Activated CD4-positive, alpha-beta T cell treated with anti-CD3 and anti-CD28 coated beads for 4 hours (primary cell): Measurements from ENCODE around the gene TNIK.
"Not testable (repeated sequence)": the region's sequence is repeated elsewhere in the genome, so short reads cannot be mapped to it uniquely, and the experiment has no call there.

Experiments
- DNase-seq, 2 donors: peaks; one replicate each; pipeline ENCODE4 v3.0.0-alpha.2; 2020

TNIK gene

DNA sequence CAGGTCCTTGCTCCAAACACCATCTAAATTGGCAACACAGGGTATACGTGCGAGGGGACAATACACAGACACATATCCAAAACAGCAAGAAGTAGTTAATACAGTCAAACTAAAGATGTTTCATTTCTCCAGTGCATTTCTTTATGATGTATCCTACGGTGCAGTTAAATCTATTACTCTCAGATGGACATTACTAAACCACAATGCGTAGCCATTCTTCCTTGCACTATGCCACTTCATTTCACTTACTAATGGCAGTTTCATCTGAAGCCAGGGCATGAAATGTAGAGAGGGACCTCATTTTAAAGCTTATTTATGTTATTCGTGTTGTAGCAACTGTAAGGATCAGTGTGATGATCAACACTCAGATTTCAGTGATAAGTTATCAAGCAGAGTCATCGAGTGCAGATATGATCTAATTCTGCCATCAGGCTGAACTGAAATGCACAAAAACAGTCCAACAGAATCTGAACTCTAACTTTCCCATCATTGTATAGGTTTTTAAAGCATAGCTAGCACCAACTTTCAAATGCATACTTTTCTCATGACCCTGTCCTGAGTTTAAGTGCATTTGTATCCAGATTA, 14.5 kb downstream of the TNIK start:
- no peak for DNase-seq

DNA sequence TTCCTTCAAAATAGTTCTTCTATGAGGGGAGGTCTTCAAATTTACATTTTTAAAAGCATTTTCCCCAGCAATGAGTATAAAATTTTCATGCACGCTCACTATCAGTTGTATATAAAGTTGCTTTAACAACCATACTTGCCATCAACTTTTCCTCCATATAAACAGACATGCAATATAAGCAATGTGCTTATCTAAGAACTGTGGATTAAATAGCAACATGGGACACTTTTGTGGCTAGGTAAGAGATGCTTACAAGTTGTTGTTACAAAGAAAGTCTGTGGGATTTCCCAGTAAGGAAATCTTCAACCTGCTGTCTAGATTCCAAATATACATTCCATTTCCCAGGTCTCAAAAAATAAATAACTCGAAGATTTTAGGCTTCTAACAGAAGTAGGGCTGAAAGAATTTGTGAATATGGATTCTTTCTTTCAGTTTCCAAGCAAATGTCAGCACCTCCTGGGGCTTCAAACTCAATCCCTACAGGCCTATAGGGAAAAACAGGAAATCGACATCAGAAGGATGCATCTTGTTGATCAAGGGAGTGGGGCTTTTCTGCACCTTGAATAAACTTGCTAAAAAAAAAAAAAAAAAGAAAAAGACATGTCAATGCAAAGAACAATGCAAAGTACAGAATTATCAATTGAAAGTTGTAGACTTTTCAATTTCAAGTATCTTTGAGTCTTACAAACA, 16.1 kb downstream of the TNIK start:
- no peak for DNase-seq

DNA sequence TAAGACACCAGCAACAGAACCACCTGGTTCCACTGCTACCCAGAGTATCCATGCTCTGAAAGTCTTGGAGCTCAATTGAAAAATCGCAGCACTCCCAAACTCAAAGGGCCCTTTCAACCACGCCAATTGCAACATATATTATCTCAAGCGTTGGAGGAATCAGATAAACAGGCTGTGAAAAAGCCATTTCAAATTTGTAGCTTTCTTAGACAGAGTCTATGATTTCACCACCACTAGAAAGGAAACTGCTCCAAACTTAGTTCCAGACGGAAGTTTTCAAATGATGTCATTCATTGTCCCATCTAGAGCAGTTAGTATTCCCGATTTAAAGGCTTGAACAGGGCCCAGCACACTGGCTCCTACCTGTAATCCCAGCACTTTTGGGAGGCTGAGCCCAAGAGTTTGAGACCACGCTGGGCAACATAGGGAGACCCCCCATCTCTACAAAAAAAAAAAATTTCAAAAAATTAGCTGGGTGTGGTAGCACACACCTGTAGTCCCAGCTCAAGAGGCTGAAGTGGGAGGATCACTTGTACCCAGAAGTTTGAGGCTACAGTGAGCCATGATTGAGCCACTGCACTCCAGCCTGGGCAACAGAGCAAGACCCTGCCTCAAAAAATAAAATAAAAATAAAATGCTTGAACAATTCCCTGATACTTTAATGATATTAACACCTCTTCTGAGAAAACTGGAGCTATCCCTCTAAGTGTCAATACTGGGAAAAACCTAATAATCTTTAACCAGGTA, 16.8 kb downstream of the TNIK start:
- DNase-seq: no peak

DNA sequence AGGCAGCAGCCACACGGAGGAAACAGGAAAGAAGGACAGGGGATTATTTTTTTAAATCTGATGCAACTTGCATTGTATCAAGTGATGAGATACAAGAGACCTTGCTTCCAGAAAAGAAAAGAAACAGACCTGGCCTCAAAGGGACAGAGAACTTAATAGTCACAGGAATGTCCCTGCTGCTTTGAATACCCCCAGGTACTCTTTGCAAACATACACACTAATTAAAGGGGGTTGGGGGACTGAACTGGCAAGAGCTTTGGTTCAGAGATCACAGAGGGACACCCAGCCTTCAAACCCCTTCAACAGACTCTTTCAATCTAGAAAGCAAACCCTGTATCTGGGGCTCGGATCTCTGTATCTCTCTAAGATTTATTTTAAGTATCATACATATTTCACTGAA, 18.0 kb downstream of the TNIK start:
- no peak for DNase-seq

DNA sequence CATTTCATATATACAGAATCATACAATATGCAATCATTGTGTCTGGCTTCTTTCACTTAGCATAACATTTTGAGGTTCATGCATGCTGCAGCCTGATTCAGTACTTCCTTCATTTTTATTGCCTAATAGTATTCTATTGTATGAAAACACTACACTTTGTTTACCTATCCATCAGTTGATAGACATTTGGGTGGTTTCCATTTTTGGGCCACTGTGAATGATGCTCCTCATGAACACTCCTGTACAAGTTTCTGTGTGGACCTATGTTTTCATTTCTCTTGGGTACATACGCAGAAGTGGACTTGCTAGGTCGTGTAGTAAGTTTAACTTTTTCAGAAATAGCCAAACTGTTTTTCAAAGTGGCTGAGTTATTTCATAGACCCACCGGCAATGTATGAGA, 18.8 kb downstream of the TNIK start:
- DNase-seq: no peak

DNA sequence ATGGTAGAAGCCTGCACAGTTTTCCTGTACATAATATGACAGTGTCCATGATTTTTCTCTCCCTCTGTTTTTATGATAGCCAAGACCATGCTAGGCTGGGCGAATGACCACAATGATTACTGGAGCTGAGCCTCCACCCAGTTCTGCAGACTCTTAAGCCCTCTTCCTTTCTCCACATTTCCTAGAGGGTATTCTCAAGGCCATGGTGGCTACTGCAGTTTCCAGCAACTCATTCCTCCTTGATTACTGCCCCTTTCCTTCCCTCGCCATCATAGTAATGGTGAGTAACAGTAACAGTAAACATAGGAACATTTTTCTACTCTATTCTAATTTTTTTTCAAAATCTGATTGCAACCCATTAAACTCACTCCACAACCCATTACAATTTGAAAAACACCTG, 20.2 kb downstream of the TNIK start:
- no peak for DNase-seq

DNA sequence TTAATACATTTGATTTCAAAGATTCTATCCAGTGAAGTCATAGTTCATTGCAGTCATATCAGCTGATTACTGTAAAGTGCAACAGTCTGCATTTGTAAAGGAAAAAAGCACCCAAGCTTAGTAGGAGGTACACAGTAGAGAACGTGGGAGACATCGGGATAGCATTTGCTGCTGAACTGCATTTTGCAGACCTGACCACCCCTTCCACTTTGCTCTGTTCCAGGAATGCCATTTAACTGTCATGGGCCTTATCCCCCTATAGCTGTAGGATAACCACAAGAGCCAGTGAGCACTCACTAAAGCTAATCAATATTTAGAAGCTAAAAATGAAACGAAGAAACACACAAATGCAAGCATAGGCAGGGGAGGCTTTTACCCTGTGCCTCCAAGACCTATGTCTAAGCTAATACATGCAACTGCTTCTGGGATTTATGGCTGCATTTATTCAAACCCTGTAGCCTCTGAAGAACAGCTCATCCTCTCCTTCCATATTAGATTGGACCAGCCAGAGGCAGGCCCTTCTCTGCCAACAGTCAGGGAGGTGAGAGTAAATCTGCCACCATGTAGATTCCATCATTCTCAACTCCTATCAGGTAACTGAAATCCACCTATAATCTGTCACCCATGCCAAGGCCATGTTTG, 23.0 kb downstream of the TNIK start:
- DNase-seq: no peak

DNA sequence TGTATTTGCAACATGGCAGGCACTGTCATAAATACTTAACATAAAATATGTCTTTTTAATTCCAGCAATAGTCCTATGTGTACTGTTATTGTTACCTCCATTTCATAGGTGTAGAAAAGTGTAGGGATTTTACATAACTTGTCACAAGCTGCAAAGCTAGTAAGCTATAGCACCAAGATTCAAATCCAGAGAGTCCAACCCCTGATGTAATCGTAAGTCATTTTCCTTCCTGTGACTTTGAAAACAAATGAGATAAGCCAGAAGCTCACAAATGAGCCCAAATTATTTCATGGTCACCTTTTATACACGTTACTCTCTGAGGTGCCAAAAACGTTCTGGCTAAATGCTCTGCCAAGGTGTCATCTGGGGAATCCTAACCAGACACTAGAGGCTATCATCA, 23.8 kb downstream of the TNIK start:
- DNase-seq: no peak

DNA sequence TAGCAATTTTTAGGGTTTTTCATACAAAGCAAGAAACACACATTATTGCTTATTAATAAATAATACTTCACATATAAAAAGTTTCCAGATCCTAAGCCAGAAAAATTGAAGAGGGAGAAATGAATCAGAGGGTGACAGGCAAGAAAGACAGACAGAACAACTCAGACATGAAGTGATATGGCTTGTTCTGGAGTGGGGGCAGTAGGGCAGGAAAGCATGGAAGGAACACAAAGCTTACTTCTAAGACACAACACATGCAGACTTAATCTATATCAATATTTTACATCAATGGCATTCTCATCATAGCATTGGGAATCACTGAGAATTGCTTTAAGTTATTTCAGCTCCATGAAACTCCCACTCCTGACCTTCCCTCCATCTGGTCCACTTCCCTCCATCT, 24.4 kb downstream of the TNIK start:
- DNase-seq: no peak

DNA sequence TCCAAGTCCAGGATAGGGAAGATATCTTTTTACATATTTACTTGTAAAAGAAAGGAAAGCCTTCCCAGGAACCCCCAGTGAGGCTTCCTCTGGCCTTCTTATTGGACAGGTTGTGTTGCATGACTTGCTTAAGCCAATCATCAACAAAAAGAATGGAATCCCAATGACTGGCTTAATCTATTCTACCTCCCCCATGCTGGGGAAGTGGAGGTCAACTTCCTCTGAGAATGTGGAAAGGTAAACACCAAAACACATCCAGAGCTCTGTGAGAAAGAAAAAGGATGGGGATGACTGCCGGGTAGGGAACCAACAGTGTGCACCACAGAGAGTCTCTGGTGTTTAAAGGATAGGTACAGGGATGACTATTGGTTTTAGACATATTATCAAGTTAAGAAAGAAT, 25.1 kb downstream of the TNIK start:
- no peak for DNase-seq

DNA sequence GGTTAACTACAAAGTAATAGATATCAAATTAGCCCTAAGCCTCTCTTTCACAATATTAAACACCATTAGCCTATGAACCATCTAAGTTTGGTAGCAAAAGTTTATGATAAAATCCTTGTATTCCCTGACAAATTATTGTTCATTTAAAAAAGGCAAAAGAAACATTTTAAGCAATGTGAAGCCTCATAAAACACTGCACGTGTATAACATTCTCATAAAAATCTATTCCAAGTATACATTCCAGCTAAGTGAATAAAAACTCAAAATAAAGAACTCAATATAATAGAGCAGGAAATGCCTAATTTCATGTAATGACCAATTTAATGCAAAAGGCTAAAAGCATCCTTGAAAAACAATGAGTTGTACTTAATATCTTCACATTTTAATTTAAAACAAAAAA, 27.7 kb downstream of the TNIK start:
- no peak for DNase-seq

DNA sequence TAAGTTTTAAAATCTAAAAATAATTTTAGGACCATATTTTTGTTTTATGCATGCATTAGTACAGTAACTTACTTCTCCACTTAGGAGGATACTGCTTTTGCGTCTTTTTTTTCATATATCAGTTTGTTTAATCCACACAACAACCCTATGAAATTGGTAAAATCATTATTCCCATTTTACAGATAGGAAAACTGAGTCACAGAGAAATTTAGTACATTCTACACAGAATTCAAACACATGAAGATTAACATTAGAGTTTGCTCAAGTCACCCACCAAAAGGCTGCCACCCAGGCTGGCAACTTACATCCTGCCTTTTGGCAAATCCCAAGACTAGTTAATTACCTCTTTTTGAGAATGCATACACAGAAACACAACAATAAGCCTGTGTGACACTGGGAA, 28.7 kb downstream of the TNIK start:
- no peak for DNase-seq

DNA sequence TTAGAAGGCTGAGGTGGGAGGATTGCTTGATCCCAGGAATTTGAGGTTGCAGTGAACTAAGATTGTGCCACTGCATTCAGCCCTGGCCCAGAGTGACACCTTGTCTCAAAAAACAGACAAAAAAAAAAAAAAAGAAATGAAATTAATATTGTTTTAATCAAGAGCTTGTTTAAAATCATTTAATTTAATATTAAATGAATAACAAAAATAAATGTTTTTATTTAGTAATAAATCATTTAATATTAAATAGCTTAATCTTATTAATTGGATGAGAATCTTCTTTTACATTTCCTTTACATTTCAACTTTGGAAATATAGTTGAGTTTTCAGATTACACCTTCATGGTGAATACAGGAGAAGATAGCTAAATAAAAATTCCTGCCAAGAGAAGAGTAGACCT, 29.7 kb downstream of the TNIK start:
- DNase-seq: no peak

DNA sequence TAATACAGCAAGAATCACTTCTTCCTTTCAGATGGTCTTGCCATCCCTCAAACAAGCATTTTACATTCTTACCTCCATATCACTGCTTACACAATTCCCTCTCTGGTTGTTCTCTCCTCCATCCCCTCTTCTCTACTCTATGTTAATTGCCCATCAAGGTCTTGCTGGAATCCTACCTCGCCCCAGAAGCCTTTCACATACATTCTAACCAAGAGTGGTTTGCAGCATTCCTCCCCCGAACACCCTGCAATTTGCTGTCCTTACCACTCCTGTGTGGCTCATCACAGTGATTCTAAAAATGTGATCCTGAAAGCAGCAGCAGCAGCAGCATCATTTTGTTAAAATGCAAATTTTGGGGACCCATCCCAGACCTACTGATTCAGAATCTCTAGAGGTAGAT, 30.6 kb downstream of the TNIK start:
- DNase-seq: no peak

DNA sequence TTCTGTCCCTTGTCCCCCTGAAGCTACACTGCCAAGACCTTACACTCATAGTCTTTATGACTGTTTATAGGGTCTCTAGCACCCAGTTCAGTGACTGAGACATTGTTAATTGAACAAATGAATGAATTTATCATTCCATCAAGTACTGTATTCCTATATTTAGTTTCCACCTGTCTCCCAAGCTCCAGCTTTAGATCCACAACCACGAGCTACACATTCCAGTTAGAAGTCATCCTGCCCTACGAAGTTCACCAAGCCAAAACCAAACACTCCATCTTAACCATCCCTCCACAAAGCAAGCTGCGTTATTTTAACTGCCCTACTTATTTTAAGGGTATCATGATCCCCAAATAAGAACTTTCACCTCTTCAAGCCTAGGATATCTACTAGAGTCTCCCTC, 31.3 kb downstream of the TNIK start:
- DNase-seq: no peak

DNA sequence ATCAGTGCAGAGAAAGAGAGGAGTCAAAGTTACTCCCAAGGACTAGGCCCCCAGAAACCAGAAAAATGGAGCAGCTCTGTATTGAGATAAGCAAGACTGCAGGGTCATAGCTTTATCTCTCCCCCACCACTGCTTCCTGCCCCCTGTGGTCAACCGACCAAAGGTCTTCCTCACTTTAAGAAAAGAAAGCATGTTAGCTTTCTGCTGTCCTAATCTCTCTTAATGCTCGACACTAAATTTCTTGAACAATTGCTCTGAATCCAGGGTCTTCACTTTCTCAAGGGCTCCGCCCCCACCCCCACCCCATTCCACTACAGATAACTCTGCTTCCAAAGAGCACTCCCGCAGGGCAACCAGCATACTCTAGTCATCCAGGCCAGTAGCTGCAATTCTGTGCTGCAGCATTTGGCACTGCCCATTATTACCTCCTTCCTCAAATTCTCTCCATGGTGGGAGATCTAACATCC, 31.9 kb downstream of the TNIK start:
- DNase-seq: no peak

DNA sequence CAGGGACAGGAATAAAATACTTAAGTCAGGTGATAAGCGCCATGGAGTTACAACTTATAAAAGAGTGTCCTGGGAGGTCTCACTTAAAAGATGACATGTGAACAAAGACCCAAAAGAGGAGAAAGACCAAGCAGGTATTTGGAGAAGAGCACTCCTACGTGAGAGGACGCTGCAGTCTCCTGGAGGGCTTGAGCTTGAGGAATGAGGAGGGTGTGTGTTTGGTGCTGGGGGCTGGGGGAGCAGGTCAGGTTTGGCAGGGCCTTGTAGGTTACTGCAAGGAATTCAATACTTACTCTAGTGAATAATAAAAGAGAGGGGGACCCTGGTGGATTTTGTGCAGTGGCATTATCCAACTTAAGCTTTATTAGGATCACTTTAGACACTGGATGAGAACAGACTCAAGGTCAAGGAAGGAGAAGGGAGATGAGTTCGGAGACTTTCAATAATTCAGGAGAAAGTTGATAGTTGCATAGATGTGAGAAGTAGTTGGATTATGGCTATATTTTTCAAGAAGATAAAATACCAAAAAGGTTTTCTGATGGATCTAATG, 32.4 kb downstream of the TNIK start:
- no peak for DNase-seq

DNA sequence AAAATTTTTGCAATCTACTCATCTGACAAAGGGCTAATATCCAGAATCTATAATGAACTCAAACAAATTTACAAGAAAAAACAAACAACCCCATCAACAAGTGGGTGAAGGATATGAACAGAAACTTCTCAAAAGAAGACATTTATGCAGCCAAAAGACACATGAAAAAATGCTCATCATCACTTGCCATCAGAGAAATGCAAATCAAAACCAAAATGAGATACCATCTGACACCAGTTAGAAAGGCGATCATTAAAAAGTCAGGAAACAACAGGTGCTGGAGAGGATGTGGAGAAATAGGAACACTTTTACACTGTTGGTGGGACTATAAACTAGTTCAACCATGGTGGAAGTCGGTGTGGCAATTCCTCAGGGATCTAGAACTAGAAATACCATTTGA, 36.1 kb downstream of the TNIK start:
- DNase-seq: not testable (repeated sequence)

DNA sequence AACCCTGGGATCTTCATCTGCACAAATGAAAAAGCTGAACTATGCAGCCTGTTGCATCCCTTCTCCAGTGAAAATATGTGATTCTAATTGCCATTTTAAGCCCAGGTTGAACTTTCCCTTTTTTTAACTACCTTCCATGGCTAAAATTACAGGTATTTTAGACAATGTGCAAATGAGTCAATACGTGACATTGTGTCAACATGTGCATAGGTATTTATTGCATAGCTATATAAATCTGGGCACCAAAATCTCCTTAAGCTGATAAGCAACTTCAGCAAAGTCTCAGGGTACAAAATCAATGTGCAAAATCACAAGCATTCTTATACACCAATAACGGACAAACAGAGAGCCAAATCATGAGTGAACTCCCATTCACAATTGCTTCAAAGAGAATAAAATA, 37.4 kb downstream of the TNIK start:
- DNase-seq: not testable (repeated sequence)

DNA sequence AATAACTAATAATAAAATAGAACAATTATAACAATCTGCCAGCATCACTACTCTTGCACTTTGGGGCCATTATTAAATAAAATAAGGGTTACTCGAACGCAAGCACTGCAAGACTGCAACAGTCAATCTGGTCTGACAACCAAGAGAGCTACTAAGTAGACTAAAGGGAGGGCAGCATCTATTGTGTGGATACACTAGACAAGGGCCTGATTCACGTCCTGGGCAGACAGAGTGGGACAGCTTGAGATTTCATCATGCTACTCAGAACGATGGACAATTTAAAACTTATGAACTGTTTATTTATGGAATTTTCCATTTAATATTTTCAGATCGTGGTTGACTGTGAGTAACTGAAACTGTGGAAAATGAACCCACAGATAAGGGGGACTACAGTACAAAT, 39.5 kb downstream of the TNIK start:
- DNase-seq: no peak

DNA sequence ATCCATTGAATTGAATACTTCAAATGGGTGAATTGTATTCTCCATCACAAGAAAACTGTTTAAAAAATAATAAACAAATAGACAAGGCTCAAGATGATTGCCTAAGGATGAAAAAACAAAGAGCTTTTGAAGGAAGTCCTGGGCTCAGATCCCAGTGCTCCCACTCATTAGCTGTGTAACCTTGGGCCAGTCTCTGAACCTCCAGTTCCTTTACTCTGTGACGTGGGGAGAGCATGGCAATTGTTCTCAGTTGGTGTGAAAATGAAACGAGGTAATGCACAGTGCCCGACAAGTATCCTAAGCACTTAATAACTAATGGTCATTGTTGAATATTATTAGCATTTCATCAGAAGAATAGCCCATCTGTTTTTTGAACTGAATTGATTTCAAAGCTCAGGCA, 40.7 kb downstream of the TNIK start:
- DNase-seq: no peak

DNA sequence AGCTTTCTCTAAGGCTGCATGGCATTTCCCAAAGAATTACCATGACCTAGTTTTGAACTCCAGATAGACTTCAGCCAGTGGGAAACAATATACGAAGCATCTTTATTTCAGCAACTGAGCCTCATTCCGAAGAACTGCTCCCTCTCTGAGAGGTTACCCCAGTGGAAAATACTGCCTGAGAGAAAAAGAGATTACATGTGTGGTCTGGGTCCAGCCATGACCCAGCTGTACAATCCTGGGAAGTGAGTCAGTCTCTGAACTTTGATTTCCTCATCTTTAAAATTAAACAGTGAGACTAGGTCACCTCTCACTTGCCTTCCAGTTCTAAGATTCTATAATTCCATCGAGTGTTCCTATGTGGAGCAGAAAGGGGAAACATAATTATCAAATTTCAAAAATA, 42.4 kb downstream of the TNIK start:
- no peak for DNase-seq

DNA sequence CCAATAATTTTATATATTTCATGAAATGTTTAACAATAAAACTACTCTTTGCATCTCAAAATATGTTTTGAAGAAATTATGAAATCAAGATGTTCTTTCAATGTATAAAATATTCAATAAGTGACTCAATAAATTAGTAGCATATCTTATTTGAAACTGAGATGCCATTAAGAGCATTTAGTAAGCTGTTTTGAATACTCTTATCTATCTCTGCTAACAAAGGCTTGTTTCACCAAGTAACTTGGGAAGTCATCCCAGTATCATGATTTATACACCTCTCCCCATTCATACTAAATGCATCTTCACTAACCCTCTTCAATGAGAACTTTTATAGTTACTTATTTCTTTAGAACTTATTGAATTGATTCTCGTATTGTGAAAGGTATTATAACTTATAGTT, 43.1 kb downstream of the TNIK start:
- DNase-seq: no peak

DNA sequence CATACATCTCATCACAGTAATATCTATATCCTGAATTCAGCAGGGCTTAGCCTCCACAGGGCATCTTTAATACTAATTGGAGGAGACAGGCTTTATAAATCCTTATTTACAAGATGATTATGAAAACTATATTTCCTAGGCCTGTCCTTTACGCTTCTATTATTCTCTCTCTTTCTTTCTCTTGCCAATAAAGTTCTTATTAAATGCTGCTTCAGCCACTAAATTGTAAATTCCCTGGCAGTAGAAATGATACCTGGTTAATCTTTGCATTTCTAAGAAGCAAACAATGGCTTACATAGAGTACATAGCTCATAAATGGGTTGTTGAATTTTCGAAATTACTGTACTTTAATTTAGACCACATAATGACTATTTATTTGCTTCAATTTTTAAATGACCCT, 43.5 kb downstream of the TNIK start:
- no peak for DNase-seq
